Measurements from ENCODE around the gene LGALS9C.
"Not testable (repeated sequence)": the region's sequence is repeated elsewhere in the genome, so short reads cannot be mapped to it uniquely, and the experiment has no call there.

- TF ChIP-seq POLR2A (IDR thresholded peaks at IDR 0.05); POLR2AphosphoS5 (IDR thresholded peaks at IDR 0.05; ENCODE audit: insufficient read depth in 1 of 2, low read depth in 1 of 2): not testable (repeated sequence)
Observed at GRCh38 chr17:18500281-18500680, 23.7 kb downstream of the LGALS9C start.

Data from vagina (tissue), 2 donors.